ENCODE data around the gene CENPM. TPM values are rescaled to one million over a fixed set of nuclear protein-coding genes. Genes with fewer than 3 reads are reported as not detected.
A peak's percentile ranks its signal among the peaks of the same experiment; 100 is the strongest.

CENPM gene
- 46.7 and 69.3 TPM in 2 replicates for total RNA-seq (2022)
- percentile 91 among the genes with signal in this experiment for Bru-seq, nascent RNA
- BruChase-seq, experiment 1, labeled RNA remaining after a 6-hour chase, result percentile 95 among the genes with signal in this experiment
- BruChase-seq, experiment 2, labeled RNA remaining after a 2-hour chase, result percentile 98 among the genes with signal in this experiment
- long read RNA-seq, transcript CENPM-201 (6 exons, 966 nt), result major isoform, 82 of 119 reads
- long read RNA-seq, transcript CENPM-203 (5 exons, 1,002 nt), result minor isoform, 14 of 119 reads
- long read RNA-seq, partial matches to known transcripts, result 3 of 119 reads
- long read RNA-seq, other reads (novel, unspliced or antisense), result 15 of 119 reads

GRCh38 chr22:41946629-41947423 is at the start of gene CENPM:
Gene CENPM, minus strand, starts transcription at chr22:41947152. Its CDS starts 76 bp downstream, at chr22:41947076.
- H3K9me3 Mint-ChIP-seq (ENCODE audit: low read depth, unreplicated experiment), result no peaks in the 10 kb centered on the region
- peak within 1 kb of the TSS; percentile 62 for H3K27ac Mint-ChIP-seq (ENCODE audit: unreplicated experiment)
- TF ChIP-seq CTCF (IDR thresholded peaks at IDR 0.05; ENCODE audit: unreplicated experiment), result no peak
- H3K4me3 Mint-ChIP-seq (ENCODE audit: low read depth, unreplicated experiment), result peak within 1 kb of the TSS; percentile 79
- CTCF ChIA-PET, result interaction anchor here (0.6 to 1.1 kb wide), 11 partner anchors 11 to 569 kb away, joined by 3 to 8 read pairs (median 4); partner anchors contain the start of genes CCDC134, SREBF2 and XRCC6
- peaks cover 52% of the 10 kb centered on the region for H3K36me3 Mint-ChIP-seq (ENCODE audit: insufficient read depth, unreplicated experiment)
- H3K27me3 Mint-ChIP-seq (ENCODE audit: unreplicated experiment), result no peaks in the 10 kb centered on the region
- H3K4me1 Mint-ChIP-seq (ENCODE audit: low read depth, unreplicated experiment), result peaks cover 52% of the 10 kb centered on the region
- peak; percentile 97 for DNase-seq
- BruUV-seq (replicated peaks), result no TSS peak
- intact Hi-C loops (cut with micrococcal nuclease; ENCODE audit: unreplicated experiment), result loop anchor here (2.0 to 5.0 kb wide), 2 partner anchors 114 to 125 kb away; partner anchors contain the start of genes NAGA, PHETA2 and SREBF2

GRCh38 chr22:41995211-41995610 is 48.3 kb upstream of the CENPM start:
- CTCF ChIA-PET, result no interaction called here
- no peak overlapping the region for H3K4me3 Mint-ChIP-seq (ENCODE audit: low read depth, unreplicated experiment)
- H3K27ac Mint-ChIP-seq (ENCODE audit: unreplicated experiment), result no peak overlapping the region
- DNase-seq, result no peak
- no TSS peak for BruUV-seq (replicated peaks)
- intact Hi-C loops (cut with micrococcal nuclease; ENCODE audit: unreplicated experiment), result no loop called here
- peaks cover 56% of the 10 kb centered on the region for H3K27me3 Mint-ChIP-seq (ENCODE audit: unreplicated experiment)
- no peak for TF ChIP-seq CTCF (IDR thresholded peaks at IDR 0.05; ENCODE audit: unreplicated experiment)
- H3K36me3 Mint-ChIP-seq (ENCODE audit: insufficient read depth, unreplicated experiment), result peaks cover 21% of the 10 kb centered on the region
- H3K9me3 Mint-ChIP-seq (ENCODE audit: low read depth, unreplicated experiment), result peaks cover 3% of the 10 kb centered on the region
- H3K4me1 Mint-ChIP-seq (ENCODE audit: low read depth, unreplicated experiment), result peaks cover 10% of the 10 kb centered on the region

- H3K27ac Mint-ChIP-seq (ENCODE audit: unreplicated experiment), result no peak overlapping the region
- H3K4me1 Mint-ChIP-seq (ENCODE audit: low read depth, unreplicated experiment), result no peaks in the 10 kb centered on the region
- H3K9me3 Mint-ChIP-seq (ENCODE audit: low read depth, unreplicated experiment), result no peaks in the 10 kb centered on the region
- no peak overlapping the region for H3K4me3 Mint-ChIP-seq (ENCODE audit: low read depth, unreplicated experiment)
- no TSS peak for BruUV-seq (replicated peaks)
- no peak for DNase-seq
- TF ChIP-seq CTCF (IDR thresholded peaks at IDR 0.05; ENCODE audit: unreplicated experiment), result no peak
- intact Hi-C loops (cut with micrococcal nuclease; ENCODE audit: unreplicated experiment), result no loop called here
- CTCF ChIA-PET, result no interaction called here
- peaks cover 43% of the 10 kb centered on the region for H3K27me3 Mint-ChIP-seq (ENCODE audit: unreplicated experiment)
- H3K36me3 Mint-ChIP-seq (ENCODE audit: insufficient read depth, unreplicated experiment), result no peaks in the 10 kb centered on the region
Observed at GRCh38 chr22:41992496-41992895, 45.5 kb upstream of the CENPM start.

- Mint-ChIP-seq H3K4me3 (ENCODE audit: low read depth, unreplicated experiment) (no peak overlapping the region), H3K27me3 (ENCODE audit: unreplicated experiment) (peaks cover 36% of the 10 kb centered on the region), H3K9me3 (ENCODE audit: low read depth, unreplicated experiment) (no peaks in the 10 kb centered on the region), H3K36me3 (ENCODE audit: insufficient read depth, unreplicated experiment) (no peaks in the 10 kb centered on the region), H3K4me1 (ENCODE audit: low read depth, unreplicated experiment) (no peaks in the 10 kb centered on the region), H3K27ac (ENCODE audit: unreplicated experiment) (no peak overlapping the region)
- BruUV-seq (replicated peaks), result no TSS peak
- no peak for TF ChIP-seq CTCF (IDR thresholded peaks at IDR 0.05; ENCODE audit: unreplicated experiment)
- DNase-seq, result no peak
- CTCF ChIA-PET, result no interaction called here
- intact Hi-C loops (cut with micrococcal nuclease; ENCODE audit: unreplicated experiment), result no loop called here
Observed at GRCh38 chr22:41991111-41991510, 44.2 kb upstream of the CENPM start.

All from Calu3 (cell line).